Measurements from ENCODE around the gene REP15. TPM values are rescaled to one million over a fixed set of nuclear protein-coding genes. Genes with fewer than 3 reads are reported as not detected.

Gene REP15
- polyA plus RNA-seq, 3 donors: not detected

- no peak overlapping the region for H3K4me3 Mint-ChIP-seq
- no peak overlapping the region for H3K9ac ChIP-seq (ENCODE audit: insufficient read depth, low read length, poor library complexity, severe bottlenecking)
Observed at GRCh38 chr12:27696864-27697564, 767 bp downstream of the REP15 start.

DNA sequence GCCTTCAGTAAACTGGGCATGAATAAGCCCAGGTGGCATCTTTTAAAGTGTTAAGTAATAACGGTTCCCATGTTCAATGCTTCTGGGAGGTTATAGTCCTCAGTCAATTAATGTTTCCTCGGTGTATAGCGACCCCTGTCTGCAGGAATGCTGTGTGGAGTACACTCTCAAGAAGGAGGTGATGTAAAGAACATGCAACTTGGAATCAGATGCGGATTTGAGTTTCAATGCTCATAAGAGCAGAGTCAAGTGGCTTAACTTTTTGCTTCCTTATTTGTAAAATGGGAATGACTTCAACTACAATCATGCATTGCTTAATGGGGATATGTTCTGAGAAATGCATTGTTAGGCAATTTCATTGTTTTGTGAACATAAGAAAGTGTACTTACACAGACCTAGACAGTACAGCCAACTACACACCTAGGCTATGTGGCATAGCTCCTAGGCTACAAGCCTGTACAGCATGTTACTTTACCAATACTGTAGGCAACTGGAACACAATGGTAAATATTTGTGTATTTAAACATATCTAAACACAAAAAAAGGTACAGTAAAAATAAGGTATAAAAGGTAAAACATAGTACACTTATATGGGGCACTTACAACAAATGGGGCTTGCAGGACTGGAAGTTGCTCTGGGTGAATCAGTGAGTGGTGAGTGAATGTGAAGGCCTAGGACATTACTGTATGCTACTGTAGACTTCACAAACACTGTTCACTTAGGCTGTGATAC, 7.6 kb downstream of the REP15 start:
- H3K4me3 Mint-ChIP-seq: no peak overlapping the region
- peaks cover 7% of the 10 kb centered on the region for H3K4me1 Mint-ChIP-seq
- H3K9ac ChIP-seq (ENCODE audit: insufficient read depth, low read length, poor library complexity, severe bottlenecking): no peak overlapping the region
- no peaks in the 10 kb centered on the region for H3K4me1 ChIP-seq (ENCODE audit: control insufficient read depth in 1 of 2, insufficient read depth in 2 of 2, low read length in 2 of 2)
- H4K20me1 ChIP-seq (ENCODE audit: insufficient read depth, low read length): no peaks in the 10 kb centered on the region
- no peak overlapping the region for H3K27ac ChIP-seq (ENCODE audit: low read depth in 1 of 2, low read length in 2 of 2)
- H3K27ac Mint-ChIP-seq: peak overlapping the region in 1 of 7 donors; percentile 28
- TF ChIP-seq, protein P1, sequence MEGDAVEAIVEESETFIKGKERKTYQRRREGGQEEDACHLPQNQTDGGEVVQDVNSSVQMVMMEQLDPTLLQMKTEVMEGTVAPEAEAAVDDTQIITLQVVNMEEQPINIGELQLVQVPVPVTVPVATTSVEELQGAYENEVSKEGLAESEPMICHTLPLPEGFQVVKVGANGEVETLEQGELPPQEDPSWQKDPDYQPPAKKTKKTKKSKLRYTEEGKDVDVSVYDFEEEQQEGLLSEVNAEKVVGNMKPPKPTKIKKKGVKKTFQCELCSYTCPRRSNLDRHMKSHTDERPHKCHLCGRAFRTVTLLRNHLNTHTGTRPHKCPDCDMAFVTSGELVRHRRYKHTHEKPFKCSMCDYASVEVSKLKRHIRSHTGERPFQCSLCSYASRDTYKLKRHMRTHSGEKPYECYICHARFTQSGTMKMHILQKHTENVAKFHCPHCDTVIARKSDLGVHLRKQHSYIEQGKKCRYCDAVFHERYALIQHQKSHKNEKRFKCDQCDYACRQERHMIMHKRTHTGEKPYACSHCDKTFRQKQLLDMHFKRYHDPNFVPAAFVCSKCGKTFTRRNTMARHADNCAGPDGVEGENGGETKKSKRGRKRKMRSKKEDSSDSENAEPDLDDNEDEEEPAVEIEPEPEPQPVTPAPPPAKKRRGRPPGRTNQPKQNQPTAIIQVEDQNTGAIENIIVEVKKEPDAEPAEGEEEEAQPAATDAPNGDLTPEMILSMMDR (IDR thresholded peaks at IDR 0.05): peak; percentile 83
- intact Hi-C loops (cut with micrococcal nuclease): no loop called here
- 4% methylated on average over 4 of the region's 4 CpGs for whole genome bisulfite sequencing (ENCODE audit: insufficient coverage)
- no peaks in the 10 kb centered on the region for H3K9me3 Mint-ChIP-seq
- no peaks in the 10 kb centered on the region for H3K79me2 ChIP-seq (ENCODE audit: insufficient read depth, low read length)
- H2AFZ ChIP-seq (ENCODE audit: insufficient read depth, low read depth, low read length, poor library complexity, severe bottlenecking): no peak overlapping the region
- peaks cover 0 to 4% (median 1%) of the 10 kb centered on the region in 3 donors for H3K27me3 Mint-ChIP-seq (ENCODE audit: low read depth in 3 of 3)
- H3K27me3 ChIP-seq (ENCODE audit: control insufficient read depth in 2 of 2, insufficient read depth in 2 of 2, low read length in 2 of 2): no peaks in the 10 kb centered on the region
- H3K9me3 ChIP-seq (replicated peaks in 1 of 2; ENCODE audit: control insufficient read depth in 1 of 2, insufficient read depth in 1 of 2, low read length in 2 of 2): no peaks in the 10 kb centered on the region
- DNase-seq: peak; percentile 36 to 56 (median 52)
- no peak overlapping the region for H3K4me3 ChIP-seq (replicated peaks in 1 of 3; ENCODE audit: low read depth in 2 of 3, low read length in 3 of 3)
- no peaks in the 10 kb centered on the region for H3K36me3 Mint-ChIP-seq
- no peaks in the 10 kb centered on the region for H3K36me3 ChIP-seq (replicated peaks in 1 of 2; ENCODE audit: control insufficient read depth in 1 of 2, insufficient read depth in 2 of 2, low read length in 2 of 2)
- H3K4me2 ChIP-seq (replicated peaks; ENCODE audit: extremely low read depth, low read length, poor library complexity, severe bottlenecking): no peak overlapping the region

More at GRCh38 chr12:27696864-27697564, 767 bp downstream of the REP15 start:
- Histone ChIP-seq H4K20me1 (ENCODE audit: insufficient read depth, low read length) (no peaks in the 10 kb centered on the region), H3K4me2 (replicated peaks; ENCODE audit: extremely low read depth, low read length, poor library complexity, severe bottlenecking) (no peak overlapping the region), H3K36me3 (replicated peaks in 1 of 2; ENCODE audit: control insufficient read depth in 1 of 2, insufficient read depth in 2 of 2, low read length in 2 of 2) (no peaks in the 10 kb centered on the region), H3K4me1 (ENCODE audit: control insufficient read depth in 1 of 2, insufficient read depth in 2 of 2, low read length in 2 of 2) (no peaks in the 10 kb centered on the region), H2AFZ (ENCODE audit: insufficient read depth, low read depth, low read length, poor library complexity, severe bottlenecking) (no peak overlapping the region), H3K79me2 (ENCODE audit: insufficient read depth, low read length) (no peaks in the 10 kb centered on the region), H3K9me3 (replicated peaks in 1 of 2; ENCODE audit: control insufficient read depth in 1 of 2, insufficient read depth in 1 of 2, low read length in 2 of 2) (no peaks in the 10 kb centered on the region), H3K27me3 (ENCODE audit: control insufficient read depth in 2 of 2, insufficient read depth in 2 of 2, low read length in 2 of 2) (no peaks in the 10 kb centered on the region), H3K27ac (ENCODE audit: low read depth in 1 of 2, low read length in 2 of 2) (no peak overlapping the region), H3K4me3 (replicated peaks in 1 of 3; ENCODE audit: low read depth in 2 of 3, low read length in 3 of 3) (no peak overlapping the region)
- Mint-ChIP-seq H3K9me3 (no peaks in the 10 kb centered on the region), H3K36me3 (no peaks in the 10 kb centered on the region), H3K4me1 (no peaks in the 10 kb centered on the region), H3K27me3 (ENCODE audit: low read depth in 3 of 3) (peaks cover 0 to 4% (median 0%) of the 10 kb centered on the region in 3 donors), H3K27ac (peak overlapping the region in 1 of 7 donors; percentile 7)
- TF ChIP-seq, protein P1 (IDR thresholded peaks at IDR 0.05): no peak
- intact Hi-C loops (cut with micrococcal nuclease): no loop called here
- DNase-seq: no peak
- 100% methylated on average over 2 of the region's 3 CpGs for WGBS (ENCODE audit: insufficient coverage)

Data from CD14-positive monocyte (primary cell).